BLaER1 treated with 17β-estradiol and CSF1 and Interleukin-3, amounts not matched to agents 10 nM and 100 nM (cell line): ENCODE data around the gene PSMB10.
A peak's percentile ranks its signal among the peaks of the same experiment; 100 is the strongest.

Experiments
- H3K27ac ChIP-seq, 11 experiments: shearing (Covaris generic); formaldehyde crosslinking; 2 replicates each; pipeline ENCODE4 v1.8.1; 2022
- H3K27me3 ChIP-seq, 11 experiments: shearing (Covaris generic); formaldehyde crosslinking; 2 replicates each; pipeline ENCODE4 v1.8.1; 2022
- H3K36me3 ChIP-seq, 11 experiments: shearing (Covaris generic); formaldehyde crosslinking; 2 replicates each; pipeline ENCODE4 v1.8.1; 2022
- H3K4me1 ChIP-seq, 10 experiments: shearing (Covaris generic); formaldehyde crosslinking; 2 replicates each; pipeline ENCODE4 v1.8.1; 2022
- H3K4me2 ChIP-seq, 11 experiments: shearing (Covaris generic); formaldehyde crosslinking; 2 replicates each; pipeline ENCODE4 v1.8.1; 2022
- H3K4me3 ChIP-seq, 10 experiments: shearing (Covaris generic); formaldehyde crosslinking; 2 replicates each; pipeline ENCODE4 v1.8.1; 2022
- H3K9ac ChIP-seq, 11 experiments: shearing (Covaris generic); formaldehyde crosslinking; 2 replicates each; pipeline ENCODE4 v1.8.1; 2022
- H3K9me3 ChIP-seq, 11 experiments: shearing (Covaris generic); formaldehyde crosslinking; replicated peaks in 1 of 11; 2 replicates each; pipeline ENCODE4 v1.8.1; 2022
- H4K20me1 ChIP-seq, 11 experiments: shearing (Covaris generic); formaldehyde crosslinking; 2 replicates each; pipeline ENCODE4 v1.8.1; 2022
- Cebpa-rat ChIP-seq, 11 experiments: shearing (Covaris generic); IDR thresholded peaks; 2 replicates each; pipeline ENCODE4 v1.8.1; 2022

The PSMB10 gene

GRCh38 chr16:67965668-67966548 is 29.3 kb upstream of the PSMB10 start:
- Histone ChIP-seq H3K4me1 (peaks cover 24 to 54% (median 43%) of the 10 kb centered on the region in 10 experiments), H3K27me3 (no peaks in the 10 kb centered on the region), H3K4me2 (peak overlapping the region; percentile 75 to 99 (median 96)), H3K27ac (no peak overlapping the region; a peak in 1 of 22 replicates), H3K9me3 (no peaks in the 10 kb centered on the region), H3K36me3 (peaks cover 7 to 33% (median 26%) of the 10 kb centered on the region in 11 experiments; a peak in 17 of 22 replicates), H3K9ac (peak overlapping the region in 4 of 11 experiments; percentile 42 to 85 (median 54); a peak in 6 of 22 replicates), H4K20me1 (peaks cover 5 to 53% (median 20%) of the 10 kb centered on the region in 11 experiments; a peak in 15 of 22 replicates), H3K4me3 (no peak overlapping the region; a peak in 1 of 20 replicates)
- TF ChIP-seq Cebpa-rat (IDR thresholded peaks at IDR 0.05): no peak

GRCh38 chr16:67964477-67965131 is 28.0 kb upstream of the PSMB10 start:
- peak overlapping the region in 8 of 11 experiments; percentile 29 to 98 (median 95); a peak in 10 of 22 replicates for H3K4me2 ChIP-seq
- no peak overlapping the region for H3K27ac ChIP-seq
- H3K9me3 ChIP-seq: no peaks in the 10 kb centered on the region
- no peaks in the 10 kb centered on the region for H3K27me3 ChIP-seq
- TF ChIP-seq Cebpa-rat (IDR thresholded peaks at IDR 0.05): no peak
- peaks cover 5 to 58% (median 20%) of the 10 kb centered on the region in 11 experiments; a peak in 16 of 22 replicates for H4K20me1 ChIP-seq
- peaks cover 12 to 46% (median 38%) of the 10 kb centered on the region in 11 experiments; a peak in 19 of 22 replicates for H3K36me3 ChIP-seq
- H3K9ac ChIP-seq: 0 out of 22 replicates have a peak overlapping the region, but pooled peaks of 1 of the 11 experiments have one; percentile 6
- H3K4me1 ChIP-seq: peaks cover 24 to 54% (median 43%) of the 10 kb centered on the region in 10 experiments
- no peak overlapping the region for H3K4me3 ChIP-seq

DNA sequence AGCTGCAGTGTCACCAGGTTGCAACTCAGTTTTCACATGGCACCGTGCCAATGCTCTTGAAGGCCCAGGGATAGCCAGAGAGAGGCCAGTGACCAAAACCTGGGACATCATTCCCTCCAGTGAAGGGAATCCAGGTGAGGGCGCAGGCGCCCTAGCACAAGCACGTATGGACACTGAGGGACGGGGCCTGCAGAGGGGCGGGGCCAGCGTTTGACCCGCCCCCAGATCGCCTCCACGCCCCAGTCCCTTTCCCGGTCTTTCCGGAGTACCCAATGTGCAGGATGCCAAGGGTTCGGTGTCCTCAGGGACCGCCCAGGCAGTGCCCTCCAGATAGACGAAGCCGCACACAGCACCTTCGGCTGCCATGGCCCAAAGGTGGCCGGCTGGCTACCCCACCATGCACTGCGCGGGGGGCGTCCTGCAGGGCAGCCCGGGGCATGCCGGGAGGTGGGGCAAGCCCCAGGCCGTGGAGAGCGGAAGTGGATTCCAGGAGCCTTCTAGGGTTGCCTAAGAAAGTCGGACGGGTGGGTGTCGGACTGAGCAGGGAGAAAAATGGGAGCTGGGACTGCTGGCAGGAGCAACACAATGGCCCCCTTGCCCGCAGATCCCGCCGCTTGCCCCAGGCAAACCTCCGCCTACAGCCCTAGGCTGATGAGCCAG is 27.1 kb upstream of the PSMB10 start:
- H3K36me3 ChIP-seq: peaks cover 12 to 54% (median 45%) of the 10 kb centered on the region in 11 experiments; a peak in 20 of 22 replicates
- H3K4me3 ChIP-seq: no peak overlapping the region
- peaks cover 5 to 59% (median 20%) of the 10 kb centered on the region in 11 experiments; a peak in 16 of 22 replicates for H4K20me1 ChIP-seq
- no peaks in the 10 kb centered on the region for H3K9me3 ChIP-seq
- H3K4me1 ChIP-seq: peaks cover 22 to 49% (median 38%) of the 10 kb centered on the region in 10 experiments
- no peak overlapping the region for H3K9ac ChIP-seq
- H3K27me3 ChIP-seq: no peaks in the 10 kb centered on the region
- TF ChIP-seq Cebpa-rat (IDR thresholded peaks at IDR 0.05): no peak
- H3K27ac ChIP-seq: no peak overlapping the region
- no peak overlapping the region for H3K4me2 ChIP-seq

- Histone ChIP-seq H3K27ac (no peak overlapping the region), H3K4me3 (no peak overlapping the region), H3K36me3 (peaks cover 13 to 59% (median 50%) of the 10 kb centered on the region in 11 experiments; a peak in 20 of 22 replicates), H3K27me3 (no peaks in the 10 kb centered on the region), H3K4me2 (no peak overlapping the region), H3K9me3 (no peaks in the 10 kb centered on the region), H3K9ac (peak overlapping the region in 1 of 11 experiments; percentile 29; a peak in 1 of 22 replicates), H4K20me1 (peaks cover 5 to 59% (median 20%) of the 10 kb centered on the region in 11 experiments; a peak in 16 of 22 replicates), H3K4me1 (peaks cover 20 to 47% (median 36%) of the 10 kb centered on the region in 10 experiments)
- TF ChIP-seq Cebpa-rat (IDR thresholded peaks at IDR 0.05): no peak
Measured at GRCh38 chr16:67963292-67963661, 26.6 kb upstream of the PSMB10 start.

DNA sequence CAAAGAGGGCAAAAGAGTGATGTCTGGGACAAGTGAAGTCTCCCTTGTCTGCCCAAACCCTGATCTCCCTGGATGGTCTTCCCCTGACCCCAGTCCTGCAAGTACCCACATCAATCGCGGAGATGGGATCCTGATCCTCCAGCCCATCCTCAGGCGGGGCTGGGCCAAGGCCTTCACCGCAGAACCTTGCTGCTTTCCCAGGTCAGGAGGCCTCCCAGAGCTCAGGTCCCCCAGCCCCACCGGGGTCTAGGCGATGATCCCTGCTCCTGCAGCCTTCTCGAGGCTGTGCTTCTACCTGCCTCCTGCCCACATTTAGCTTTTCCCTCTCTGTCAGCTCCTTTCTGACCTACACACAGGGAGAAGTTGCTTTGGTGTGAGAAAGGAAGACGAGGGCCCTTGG is 25.5 kb upstream of the PSMB10 start:
- H3K4me1 ChIP-seq: peaks cover 16 to 37% (median 29%) of the 10 kb centered on the region in 10 experiments
- H3K4me2 ChIP-seq: no peak overlapping the region
- H3K4me3 ChIP-seq: no peak overlapping the region
- peaks cover 5 to 53% (median 20%) of the 10 kb centered on the region in 11 experiments; a peak in 16 of 22 replicates for H4K20me1 ChIP-seq
- H3K9me3 ChIP-seq: no peaks in the 10 kb centered on the region
- peak overlapping the region in 3 of 11 experiments; percentile 1 to 15 (median 14); a peak in 4 of 22 replicates for H3K9ac ChIP-seq
- peaks cover 18 to 70% (median 52%) of the 10 kb centered on the region in 11 experiments; a peak in 20 of 22 replicates for H3K36me3 ChIP-seq
- TF ChIP-seq Cebpa-rat (IDR thresholded peaks at IDR 0.05): no peak
- H3K27me3 ChIP-seq: no peaks in the 10 kb centered on the region
- no peak overlapping the region for H3K27ac ChIP-seq

GRCh38 chr16:67961551-67961957 is 24.9 kb upstream of the PSMB10 start:
- H3K9ac ChIP-seq: peak overlapping the region in 2 of 11 experiments; percentile 1 to 15; a peak in 1 of 22 replicates
- H3K4me1 ChIP-seq: peaks cover 10 to 32% (median 23%) of the 10 kb centered on the region in 10 experiments
- H3K27me3 ChIP-seq: no peaks in the 10 kb centered on the region
- no peak for TF ChIP-seq Cebpa-rat (IDR thresholded peaks at IDR 0.05)
- H3K36me3 ChIP-seq: peaks cover 18 to 73% (median 52%) of the 10 kb centered on the region in 11 experiments; a peak in 20 of 22 replicates
- no peak overlapping the region for H3K4me2 ChIP-seq
- peaks cover 0 to 47% (median 15%) of the 10 kb centered on the region in 11 experiments; a peak in 15 of 22 replicates for H4K20me1 ChIP-seq
- no peaks in the 10 kb centered on the region for H3K9me3 ChIP-seq
- H3K27ac ChIP-seq: no peak overlapping the region
- H3K4me3 ChIP-seq: no peak overlapping the region

DNA sequence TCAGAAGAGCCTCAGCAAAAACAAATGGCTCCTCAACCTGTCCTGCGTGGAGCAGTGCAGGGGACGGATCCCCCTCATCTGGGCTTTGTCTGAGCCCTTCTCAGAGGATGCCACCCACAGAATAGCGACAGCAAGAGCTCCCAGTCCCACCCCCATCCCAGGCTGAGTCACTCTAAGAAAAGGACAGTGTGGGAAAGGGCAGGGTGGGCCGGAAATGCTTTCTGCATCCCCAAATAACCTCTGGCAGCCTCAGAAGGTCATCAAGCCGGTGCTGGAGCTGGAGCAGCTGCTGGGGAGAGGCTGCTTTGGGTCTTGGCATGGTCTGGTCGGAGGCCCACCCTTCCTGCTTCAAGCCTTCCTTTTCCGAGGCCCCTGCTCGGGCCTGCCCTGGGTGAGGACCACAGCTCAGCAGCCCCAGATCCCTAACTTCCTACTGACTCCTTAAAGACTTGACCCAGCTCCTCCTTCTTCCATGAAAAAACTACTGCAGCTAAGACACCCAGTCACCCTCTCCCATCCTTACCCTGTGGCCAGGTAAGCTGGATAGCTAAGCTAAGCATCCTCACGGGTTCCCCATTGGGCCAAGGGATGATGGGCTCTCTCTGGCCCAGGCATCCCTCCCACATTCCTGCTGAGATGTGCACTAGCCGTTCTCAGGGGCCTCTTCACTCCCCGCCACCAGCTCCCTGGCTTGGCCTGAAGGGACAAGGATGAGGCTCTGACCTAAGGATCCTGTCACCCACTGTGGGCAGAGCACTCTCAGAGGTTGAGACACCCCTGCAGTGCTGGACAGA is 23.1 kb upstream of the PSMB10 start:
- Histone ChIP-seq H3K9ac (no peak overlapping the region), H3K9me3 (no peaks in the 10 kb centered on the region), H3K36me3 (peaks cover 18 to 91% (median 59%) of the 10 kb centered on the region in 11 experiments; a peak in 20 of 22 replicates), H4K20me1 (peaks cover 0 to 32% (median 4%) of the 10 kb centered on the region in 11 experiments; a peak in 10 of 22 replicates), H3K4me2 (no peak overlapping the region), H3K27me3 (no peaks in the 10 kb centered on the region), H3K4me3 (no peak overlapping the region), H3K27ac (no peak overlapping the region; a peak in 1 of 22 replicates), H3K4me1 (peaks cover 0 to 13% (median 6%) of the 10 kb centered on the region in 10 experiments; a peak in 14 of 20 replicates)
- TF ChIP-seq Cebpa-rat (IDR thresholded peaks at IDR 0.05): no peak
